ENCODE results near the gene PRDM7. TPM values are rescaled to one million over a fixed set of nuclear protein-coding genes. Genes with fewer than 3 reads are reported as not detected.

PRDM7 gene
- total RNA-seq, 1 donor from 2014 or later, result not detected

- Histone ChIP-seq H3K27ac (ENCODE audit: low read depth, low read length) (no peak overlapping the region), H3K4me1 (ENCODE audit: insufficient read depth, low read length) (no peaks in the 10 kb centered on the region), H3K9ac (ENCODE audit: low read length) (no peak overlapping the region), H3K9me3 (ENCODE audit: insufficient read depth, low read depth, low read length) (no peaks in the 10 kb centered on the region), H3K79me2 (ENCODE audit: insufficient read depth, low read length) (no peaks in the 10 kb centered on the region), H4K20me1 (ENCODE audit: insufficient read depth, low read length) (peaks cover 35% of the 10 kb centered on the region), H3K27me3 (ENCODE audit: insufficient read depth, low read length) (no peaks in the 10 kb centered on the region), H2AFZ (ENCODE audit: low read depth, low read length) (no peak overlapping the region), H3K4me2 (ENCODE audit: low read length) (no peak overlapping the region), H3K4me3 (ENCODE audit: insufficient read depth, low read depth, low read length) (no peak overlapping the region), H3K36me3 (ENCODE audit: insufficient read depth, low read length) (peaks cover 3% of the 10 kb centered on the region)
- H3K9me3 Mint-ChIP-seq (ENCODE audit: unreplicated experiment), result no peaks in the 10 kb centered on the region
- no peak overlapping the region for H3K4me3 Mint-ChIP-seq (ENCODE audit: unreplicated experiment)
- H3K4me1 Mint-ChIP-seq (ENCODE audit: low read depth, unreplicated experiment), result peaks cover 1% of the 10 kb centered on the region
- no peaks in the 10 kb centered on the region for H3K27me3 Mint-ChIP-seq (ENCODE audit: low read depth, unreplicated experiment)
- no peak overlapping the region for H3K27ac Mint-ChIP-seq (ENCODE audit: unreplicated experiment)
- FAIRE-seq, result no peak
- no peak for DNase-seq (ENCODE audit: low read depth)
- TF ChIP-seq CTCF (IDR thresholded peaks at IDR 0.05; ENCODE audit: insufficient read depth, low read depth, low read length) (no peak), EZH2 (IDR thresholded peaks at IDR 0.05; ENCODE audit: insufficient read depth, low read length) (no peak)
- peaks cover 21% of the 10 kb centered on the region for H3K36me3 Mint-ChIP-seq (ENCODE audit: low read depth, unreplicated experiment)
These were observed 45.8 kb downstream of the PRDM7 start for GRCh38 chr16:90031186-90031930.

- no peak overlapping the region for H3K27ac ChIP-seq (ENCODE audit: low read depth, low read length)
- no peak for DNase-seq (ENCODE audit: low read depth)
- H3K9ac ChIP-seq (ENCODE audit: low read length), result no peak overlapping the region
- no peak for TF ChIP-seq CTCF (IDR thresholded peaks at IDR 0.05; ENCODE audit: insufficient read depth, low read depth, low read length)
- no peak for TF ChIP-seq EZH2 (IDR thresholded peaks at IDR 0.05; ENCODE audit: insufficient read depth, low read length)
- no peak for FAIRE-seq
- H3K79me2 ChIP-seq (ENCODE audit: insufficient read depth, low read length), result no peaks in the 10 kb centered on the region
- H3K27me3 ChIP-seq (ENCODE audit: insufficient read depth, low read length), result no peaks in the 10 kb centered on the region
- H3K9me3 Mint-ChIP-seq (ENCODE audit: unreplicated experiment), result no peaks in the 10 kb centered on the region
- no peak overlapping the region for H3K4me3 ChIP-seq (ENCODE audit: insufficient read depth, low read depth, low read length)
- H3K9me3 ChIP-seq (ENCODE audit: insufficient read depth, low read depth, low read length), result no peaks in the 10 kb centered on the region
- H3K27ac Mint-ChIP-seq (ENCODE audit: unreplicated experiment), result no peak overlapping the region
- peaks cover 30% of the 10 kb centered on the region for H4K20me1 ChIP-seq (ENCODE audit: insufficient read depth, low read length)
- no peak overlapping the region for H2AFZ ChIP-seq (ENCODE audit: low read depth, low read length)
- H3K4me1 ChIP-seq (ENCODE audit: insufficient read depth, low read length), result no peaks in the 10 kb centered on the region
- H3K4me1 Mint-ChIP-seq (ENCODE audit: low read depth, unreplicated experiment), result peaks cover 5% of the 10 kb centered on the region
- H3K4me2 ChIP-seq (ENCODE audit: low read length), result no peak overlapping the region
- H3K36me3 ChIP-seq (ENCODE audit: insufficient read depth, low read length), result no peaks in the 10 kb centered on the region
- H3K27me3 Mint-ChIP-seq (ENCODE audit: low read depth, unreplicated experiment), result no peaks in the 10 kb centered on the region
- peaks cover 13% of the 10 kb centered on the region for H3K36me3 Mint-ChIP-seq (ENCODE audit: low read depth, unreplicated experiment)
- H3K4me3 Mint-ChIP-seq (ENCODE audit: unreplicated experiment), result no peak overlapping the region
These were observed 48.1 kb downstream of the PRDM7 start for GRCh38 chr16:90028985-90029384.

- peaks cover 5% of the 10 kb centered on the region for H3K4me1 Mint-ChIP-seq (ENCODE audit: low read depth, unreplicated experiment)
- no peak overlapping the region for H3K4me2 ChIP-seq (ENCODE audit: low read length)
- no peak overlapping the region for H3K9ac ChIP-seq (ENCODE audit: low read length)
- H3K36me3 Mint-ChIP-seq (ENCODE audit: low read depth, unreplicated experiment), result peaks cover 4% of the 10 kb centered on the region
- H2AFZ ChIP-seq (ENCODE audit: low read depth, low read length), result no peak overlapping the region
- H3K27ac ChIP-seq (ENCODE audit: low read depth, low read length), result no peak overlapping the region
- H3K4me3 Mint-ChIP-seq (ENCODE audit: unreplicated experiment), result no peak overlapping the region
- H3K9me3 ChIP-seq (ENCODE audit: insufficient read depth, low read depth, low read length), result no peaks in the 10 kb centered on the region
- TF ChIP-seq EZH2 (IDR thresholded peaks at IDR 0.05; ENCODE audit: insufficient read depth, low read length) (no peak), CTCF (IDR thresholded peaks at IDR 0.05; ENCODE audit: insufficient read depth, low read depth, low read length) (no peak)
- no peak for FAIRE-seq
- no peak overlapping the region for H3K4me3 ChIP-seq (ENCODE audit: insufficient read depth, low read depth, low read length)
- H3K27ac Mint-ChIP-seq (ENCODE audit: unreplicated experiment), result no peak overlapping the region
- H4K20me1 ChIP-seq (ENCODE audit: insufficient read depth, low read length), result peaks cover 22% of the 10 kb centered on the region
- no peaks in the 10 kb centered on the region for H3K27me3 Mint-ChIP-seq (ENCODE audit: low read depth, unreplicated experiment)
- H3K27me3 ChIP-seq (ENCODE audit: insufficient read depth, low read length), result no peaks in the 10 kb centered on the region
- H3K4me1 ChIP-seq (ENCODE audit: insufficient read depth, low read length), result peaks cover 6% of the 10 kb centered on the region
- no peaks in the 10 kb centered on the region for H3K9me3 Mint-ChIP-seq (ENCODE audit: unreplicated experiment)
- H3K36me3 ChIP-seq (ENCODE audit: insufficient read depth, low read length), result no peaks in the 10 kb centered on the region
- DNase-seq (ENCODE audit: low read depth), result no peak
- H3K79me2 ChIP-seq (ENCODE audit: insufficient read depth, low read length), result peaks cover 9% of the 10 kb centered on the region
These were observed 49.5 kb downstream of the PRDM7 start for GRCh38 chr16:90027611-90028010.
